Measurements from ENCODE around the gene PTBP2. TPM values are rescaled to one million over a fixed set of nuclear protein-coding genes. Genes with fewer than 3 reads are reported as not detected.

Gene PTBP2
- total RNA-seq, 1 donor from 2014 or later = 26.1 TPM

DNA sequence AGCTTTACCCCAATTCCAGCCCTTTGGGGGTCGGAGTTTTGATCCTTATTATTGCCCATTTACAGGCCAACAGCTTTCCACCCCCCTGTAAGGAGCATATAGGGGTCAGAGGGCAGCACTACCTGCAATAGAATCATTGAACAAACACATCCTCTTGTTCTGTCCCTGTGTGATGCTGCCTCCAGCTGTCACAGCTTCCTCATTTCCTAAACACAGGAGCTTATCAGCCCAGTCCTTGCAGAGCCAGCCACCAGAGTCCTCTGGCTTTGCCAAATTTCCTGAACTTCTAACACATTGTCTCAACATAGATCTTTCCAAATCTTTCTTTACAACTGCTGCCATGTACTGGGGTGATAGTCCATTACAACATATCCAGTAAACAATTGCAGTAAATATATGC, 32.8 kb upstream of the PTBP2 start:
- Mint-ChIP-seq H3K4me1 (ENCODE audit: unreplicated experiment) (no peaks in the 10 kb centered on the region), H3K27ac (ENCODE audit: unreplicated experiment) (no peak overlapping the region), H3K9me3 (ENCODE audit: unreplicated experiment) (peaks cover 9% of the 10 kb centered on the region), H3K27me3 (ENCODE audit: unreplicated experiment) (no peaks in the 10 kb centered on the region), H3K4me3 (ENCODE audit: unreplicated experiment) (no peak overlapping the region), H3K36me3 (ENCODE audit: unreplicated experiment) (no peaks in the 10 kb centered on the region)
- no peak for DNase-seq (ENCODE audit: extremely low spot score, unreplicated experiment)
- TF ChIP-seq, protein P1, sequence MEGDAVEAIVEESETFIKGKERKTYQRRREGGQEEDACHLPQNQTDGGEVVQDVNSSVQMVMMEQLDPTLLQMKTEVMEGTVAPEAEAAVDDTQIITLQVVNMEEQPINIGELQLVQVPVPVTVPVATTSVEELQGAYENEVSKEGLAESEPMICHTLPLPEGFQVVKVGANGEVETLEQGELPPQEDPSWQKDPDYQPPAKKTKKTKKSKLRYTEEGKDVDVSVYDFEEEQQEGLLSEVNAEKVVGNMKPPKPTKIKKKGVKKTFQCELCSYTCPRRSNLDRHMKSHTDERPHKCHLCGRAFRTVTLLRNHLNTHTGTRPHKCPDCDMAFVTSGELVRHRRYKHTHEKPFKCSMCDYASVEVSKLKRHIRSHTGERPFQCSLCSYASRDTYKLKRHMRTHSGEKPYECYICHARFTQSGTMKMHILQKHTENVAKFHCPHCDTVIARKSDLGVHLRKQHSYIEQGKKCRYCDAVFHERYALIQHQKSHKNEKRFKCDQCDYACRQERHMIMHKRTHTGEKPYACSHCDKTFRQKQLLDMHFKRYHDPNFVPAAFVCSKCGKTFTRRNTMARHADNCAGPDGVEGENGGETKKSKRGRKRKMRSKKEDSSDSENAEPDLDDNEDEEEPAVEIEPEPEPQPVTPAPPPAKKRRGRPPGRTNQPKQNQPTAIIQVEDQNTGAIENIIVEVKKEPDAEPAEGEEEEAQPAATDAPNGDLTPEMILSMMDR (IDR thresholded peaks at IDR 0.05) = no peak

DNA sequence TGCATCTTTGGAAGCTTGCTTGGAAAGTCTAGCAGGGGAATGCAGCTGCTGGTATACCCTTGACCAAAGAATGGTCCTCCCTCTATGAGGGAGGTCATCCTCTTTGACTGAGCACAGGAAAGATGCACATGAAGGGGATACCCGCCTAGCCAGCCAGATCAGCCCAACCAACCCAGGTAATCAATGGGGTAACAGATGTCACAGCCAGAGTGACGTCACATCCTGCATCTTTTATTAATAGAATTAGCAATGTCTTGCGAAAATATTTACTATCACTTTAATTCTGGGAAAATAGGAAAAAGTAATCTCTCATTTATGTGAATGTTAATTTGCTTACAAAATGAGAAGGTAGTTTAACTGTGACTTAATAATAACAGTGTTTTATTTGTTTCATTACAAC, 25.6 kb upstream of the PTBP2 start:
- H3K36me3 Mint-ChIP-seq (ENCODE audit: unreplicated experiment) = no peaks in the 10 kb centered on the region
- no peaks in the 10 kb centered on the region for H3K4me1 Mint-ChIP-seq (ENCODE audit: unreplicated experiment)
- no peak overlapping the region for H3K4me3 Mint-ChIP-seq (ENCODE audit: unreplicated experiment)
- DNase-seq (ENCODE audit: extremely low spot score, unreplicated experiment) = no peak
- H3K9me3 Mint-ChIP-seq (ENCODE audit: unreplicated experiment) = peaks cover 13% of the 10 kb centered on the region
- TF ChIP-seq, protein P1 (IDR thresholded peaks at IDR 0.05) = no peak
- H3K27me3 Mint-ChIP-seq (ENCODE audit: unreplicated experiment) = no peaks in the 10 kb centered on the region
- H3K27ac Mint-ChIP-seq (ENCODE audit: unreplicated experiment) = no peak overlapping the region

DNA sequence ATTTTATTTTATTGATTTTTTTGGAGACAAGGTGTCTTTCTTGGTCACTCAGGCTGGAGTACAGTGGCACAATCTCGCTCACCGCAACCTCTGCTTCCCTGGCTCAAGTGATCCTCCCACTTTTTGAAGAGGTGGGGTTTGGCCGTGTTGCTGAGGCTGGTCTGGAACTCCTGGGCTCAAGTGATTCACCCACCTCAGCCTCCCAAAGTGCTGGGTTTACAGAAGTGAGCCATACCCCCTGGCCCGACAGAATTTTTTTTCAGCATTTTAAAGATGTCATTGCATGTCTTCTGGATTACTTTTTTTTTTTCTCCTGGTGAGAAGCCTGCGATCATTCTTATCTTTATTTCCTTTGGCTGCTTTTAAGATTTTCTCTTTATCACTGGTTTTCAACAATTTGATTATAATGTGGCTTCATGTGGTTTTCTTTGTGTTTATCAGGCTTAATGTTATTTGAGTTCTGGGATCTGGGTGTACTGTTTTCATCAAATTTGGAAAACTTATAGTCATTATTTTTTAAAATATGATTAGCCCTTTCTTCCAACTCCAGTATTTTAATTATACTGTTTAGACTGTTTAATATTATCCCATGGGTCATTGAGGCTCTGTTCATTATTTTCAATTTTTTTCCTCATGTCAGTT, 23.1 kb upstream of the PTBP2 start:
- DNase-seq (ENCODE audit: extremely low spot score, unreplicated experiment) = no peak
- Mint-ChIP-seq H3K4me1 (ENCODE audit: unreplicated experiment) (peaks cover 5% of the 10 kb centered on the region), H3K27ac (ENCODE audit: unreplicated experiment) (no peak overlapping the region), H3K27me3 (ENCODE audit: unreplicated experiment) (no peaks in the 10 kb centered on the region), H3K4me3 (ENCODE audit: unreplicated experiment) (no peak overlapping the region), H3K36me3 (ENCODE audit: unreplicated experiment) (no peaks in the 10 kb centered on the region), H3K9me3 (ENCODE audit: unreplicated experiment) (peaks cover 6% of the 10 kb centered on the region)
- TF ChIP-seq, protein P1 (IDR thresholded peaks at IDR 0.05) = no peak

DNA sequence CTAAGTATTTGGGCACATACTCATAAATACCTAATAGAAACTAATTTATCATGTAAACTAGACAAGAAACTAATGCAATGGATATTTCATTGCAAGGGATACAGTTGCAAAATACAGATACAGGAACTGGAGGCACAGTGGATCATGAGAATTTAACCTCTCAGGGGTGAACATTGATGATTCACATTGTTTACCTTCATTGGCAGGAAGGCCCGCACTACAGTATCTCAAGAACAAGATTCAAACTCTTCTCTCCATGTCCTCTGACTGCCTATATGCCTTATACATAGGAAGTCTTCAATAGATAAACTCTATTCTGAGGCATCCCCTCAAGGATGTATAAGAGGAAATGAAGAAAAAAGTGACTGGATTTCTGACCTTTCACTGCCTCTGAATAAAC, 18.4 kb upstream of the PTBP2 start:
- Mint-ChIP-seq H3K27me3 (ENCODE audit: unreplicated experiment) (no peaks in the 10 kb centered on the region), H3K36me3 (ENCODE audit: unreplicated experiment) (no peaks in the 10 kb centered on the region), H3K4me3 (ENCODE audit: unreplicated experiment) (no peak overlapping the region), H3K9me3 (ENCODE audit: unreplicated experiment) (no peaks in the 10 kb centered on the region), H3K27ac (ENCODE audit: unreplicated experiment) (no peak overlapping the region), H3K4me1 (ENCODE audit: unreplicated experiment) (peaks cover 6% of the 10 kb centered on the region)
- no peak for DNase-seq (ENCODE audit: extremely low spot score, unreplicated experiment)
- TF ChIP-seq, protein P1 (IDR thresholded peaks at IDR 0.05) = no peak

DNA sequence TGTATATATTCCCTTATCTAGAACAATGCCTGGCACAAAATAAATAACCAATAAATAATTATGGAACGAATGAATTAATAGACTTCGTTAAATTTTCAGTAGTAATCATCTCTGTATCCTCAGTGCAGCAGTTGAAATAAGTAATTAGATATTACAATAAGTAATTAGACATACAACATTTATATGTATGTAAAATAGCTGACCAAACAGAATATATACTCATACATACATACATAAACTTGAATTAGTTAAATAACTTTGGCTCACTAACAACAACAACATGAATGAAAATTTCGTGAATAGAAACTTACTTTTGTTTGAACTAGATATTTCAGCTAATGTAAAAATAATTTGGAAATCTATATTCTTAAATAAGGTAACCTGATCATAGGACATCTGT, 14.6 kb upstream of the PTBP2 start:
- no peak overlapping the region for H3K4me3 Mint-ChIP-seq (ENCODE audit: unreplicated experiment)
- no peaks in the 10 kb centered on the region for H3K27me3 Mint-ChIP-seq (ENCODE audit: unreplicated experiment)
- no peak for DNase-seq (ENCODE audit: extremely low spot score, unreplicated experiment)
- H3K9me3 Mint-ChIP-seq (ENCODE audit: unreplicated experiment) = no peaks in the 10 kb centered on the region
- H3K36me3 Mint-ChIP-seq (ENCODE audit: unreplicated experiment) = no peaks in the 10 kb centered on the region
- no peak overlapping the region for H3K27ac Mint-ChIP-seq (ENCODE audit: unreplicated experiment)
- TF ChIP-seq, protein P1 (IDR thresholded peaks at IDR 0.05) = no peak
- H3K4me1 Mint-ChIP-seq (ENCODE audit: unreplicated experiment) = peaks cover 6% of the 10 kb centered on the region
